Trophoblast cell (in vitro differentiated cells and primary cell): ENCODE results near the gene TVP23A. TPM values are rescaled to one million over a fixed set of nuclear protein-coding genes. Genes with fewer than 3 reads are reported as not detected.

Experiments used
- DNase-seq, 2 donors: peaks; one replicate each; pipeline ENCODE4 v3.0.0-alpha.2; 2016
- H2AFZ ChIP-seq: 2 replicates; pipeline ENCODE4 v1.6.1; 2013; ENCODE audit warnings: low read length, moderate library complexity, mild to moderate bottlenecking; ENCODE audit not compliant: insufficient read depth, poor library complexity
- H2AK5ac ChIP-seq: 2 replicates; pipeline ENCODE4 v1.6.1; 2013; ENCODE audit warnings: mild to moderate bottlenecking, low read length
- H2BK120ac ChIP-seq: 2 replicates; pipeline ENCODE4 v1.6.1; 2013; ENCODE audit warnings: low read length, mild to moderate bottlenecking, moderate library complexity; ENCODE audit not compliant: insufficient read depth, poor library complexity
- H2BK12ac ChIP-seq: 2 replicates; pipeline ENCODE4 v1.6.1; 2013; ENCODE audit warnings: mild to moderate bottlenecking, low read length, moderate library complexity
- H2BK5ac ChIP-seq: 2 replicates; pipeline ENCODE4 v1.6.1; 2013; ENCODE audit warnings: low read length, low read depth, moderate library complexity, mild to moderate bottlenecking; ENCODE audit not compliant: poor library complexity
- H3K14ac ChIP-seq: 2 replicates; pipeline ENCODE4 v1.6.1; 2013; ENCODE audit warnings: mild to moderate bottlenecking, low read length
- H3K18ac ChIP-seq: 2 replicates; pipeline ENCODE4 v1.6.1; 2013; ENCODE audit warnings: mild to moderate bottlenecking, low read length
- H3K23ac ChIP-seq: 2 replicates; pipeline ENCODE4 v1.6.1; 2013; ENCODE audit warnings: low read length
- H3K27ac ChIP-seq: 2 replicates; pipeline ENCODE4 v1.5.1; 2013; ENCODE audit warnings: low read depth, mild to moderate bottlenecking, inconsistent platforms, low read length, moderate library complexity
- H3K27me3 ChIP-seq: 2 replicates; pipeline ENCODE4 v1.6.1; 2013; ENCODE audit warnings: inconsistent platforms, mild to moderate bottlenecking, low read length, moderate library complexity; ENCODE audit not compliant: insufficient read depth
- H3K36me3 ChIP-seq, 2 experiments: 1 replicate in 1 of 2; 2 replicates in 1 of 2; pipeline ENCODE4 v1.6.1; 2013; ENCODE audit warnings: low read length in 2 of 2, mild to moderate bottlenecking in 2 of 2, moderate library complexity in 1 of 2; ENCODE audit not compliant: insufficient read depth in 2 of 2, control insufficient read depth in 1 of 2
- H3K4ac ChIP-seq: 2 replicates; pipeline ENCODE4 v1.6.1; 2013; ENCODE audit warnings: low read depth, mild to moderate bottlenecking, low read length, moderate library complexity
- H3K4me1 ChIP-seq, 2 experiments: 1 replicate in 1 of 2; 2 replicates in 1 of 2; pipeline ENCODE4 v1.6.1; 2013; ENCODE audit warnings: low read length in 2 of 2, mild to moderate bottlenecking in 2 of 2, moderate library complexity in 1 of 2; ENCODE audit not compliant: insufficient read depth in 2 of 2, control insufficient read depth in 1 of 2
- H3K4me2 ChIP-seq: 2 replicates; pipeline ENCODE4 v1.6.1; 2013; ENCODE audit warnings: inconsistent platforms, mild to moderate bottlenecking, low read length, moderate library complexity
- H3K4me3 ChIP-seq: 2 replicates; pipeline ENCODE4 v1.5.1; 2013; ENCODE audit warnings: mild to moderate bottlenecking, low read depth, low read length, inconsistent platforms
- H3K79me1 ChIP-seq: one replicate; pipeline ENCODE4 v1.6.1; 2013; ENCODE audit warnings: low read length
- H3K79me2 ChIP-seq: 2 replicates; pipeline ENCODE4 v1.6.1; 2013; ENCODE audit warnings: low read length, mild to moderate bottlenecking; ENCODE audit not compliant: control insufficient read depth, insufficient read depth, poor library complexity
- H3K9ac ChIP-seq: 2 replicates; pipeline ENCODE4 v1.6.1; 2013; ENCODE audit warnings: mild to moderate bottlenecking, low read length
- H3K9me3 ChIP-seq: 2 replicates; pipeline ENCODE4 v1.6.1; 2013; ENCODE audit warnings: low read depth, mild to moderate bottlenecking, control low read depth, inconsistent platforms, low read length; ENCODE audit not compliant: insufficient read depth
- H4K12ac ChIP-seq: 2 replicates; pipeline ENCODE4 v1.6.1; 2013; ENCODE audit warnings: low read depth, mild to moderate bottlenecking, low read length, moderate library complexity
- H4K8ac ChIP-seq: 2 replicates; pipeline ENCODE4 v1.6.1; 2013; ENCODE audit warnings: low read depth, mild to moderate bottlenecking, low read length, moderate library complexity
- H4K91ac ChIP-seq: one replicate; pipeline ENCODE4 v1.6.1; 2013; ENCODE audit warnings: low read depth, mild to moderate bottlenecking, low read length, moderate library complexity
- WGBS: extraction: QIAGEN DNeasy Blood & Tissue Kit; methylation state at CpG from one replicate; pipeline ENCODE4 v1.1.7; 2013; ENCODE audit warnings: missing lambda C conversion rate; ENCODE audit not compliant: insufficient read length, insufficient coverage; ENCODE audit errors: extremely low coverage; 5-methylcytosine and 5-hydroxymethylcytosine counted together
- polyA plus RNA-seq: library from polyadenylated mRNA; stranded (reverse); fragments of 200-250 nt; gene quantifications from 2 replicates; pipeline ENCODE4 v1.2.3, GENCODE V29; 2013

Gene TVP23A
- polyA plus RNA-seq, result 0.26 and 0.40 TPM in 2 replicates

- Histone ChIP-seq H3K18ac (no peak within 1 kb of the TSS), H4K8ac (peak within 1 kb of the TSS; percentile 70), H3K23ac (no peak within 1 kb of the TSS), H4K12ac (no peak within 1 kb of the TSS), H3K27ac (no peak within 1 kb of the TSS), H3K4me2 (peak within 1 kb of the TSS; percentile 72), H2AFZ (peak within 1 kb of the TSS; percentile 0), H3K9ac (no peak within 1 kb of the TSS), H3K9me3 (no peaks in the 10 kb centered on the region), H3K4me3 (peak within 1 kb of the TSS; percentile 43), H2BK120ac (no peak within 1 kb of the TSS), H3K36me3 (no peaks in the 10 kb centered on the region), H2AK5ac (no peak within 1 kb of the TSS), H3K79me2 (no peaks in the 10 kb centered on the region), H3K79me1 (no peaks in the 10 kb centered on the region), H2BK12ac (no peak within 1 kb of the TSS), H2BK5ac (no peak within 1 kb of the TSS), H3K14ac (no peak within 1 kb of the TSS), H3K4me1 (no peaks in the 10 kb centered on the region), H4K91ac (no peak within 1 kb of the TSS), H3K4ac (no peak within 1 kb of the TSS), H3K27me3 (peaks cover 7% of the 10 kb centered on the region)
- no CpG with 5 or more reads among the region's 64 CpGs for whole genome bisulfite sequencing
- DNase-seq, result no peak
Measured at GRCh38 chr16:10817963-10818941, at the start of gene TVP23A. TVP23A (minus strand) TSS chr16:10818794; CDS start chr16:10818493, 301 bp downstream.

- Histone ChIP-seq H3K27me3 (no peaks in the 10 kb centered on the region), H3K9me3 (no peaks in the 10 kb centered on the region), H3K4me1 (no peaks in the 10 kb centered on the region), H3K27ac (no peak overlapping the region), H4K12ac (no peak overlapping the region), H3K14ac (no peak overlapping the region), H3K4ac (no peak overlapping the region), H2AK5ac (no peak overlapping the region), H4K91ac (no peak overlapping the region), H3K4me2 (no peak overlapping the region), H3K36me3 (no peaks in the 10 kb centered on the region), H3K9ac (no peak overlapping the region), H4K8ac (no peak overlapping the region), H3K23ac (no peak overlapping the region), H2BK12ac (no peak overlapping the region), H2BK5ac (no peak overlapping the region), H2AFZ (no peak overlapping the region), H3K79me1 (no peaks in the 10 kb centered on the region), H3K79me2 (no peaks in the 10 kb centered on the region), H2BK120ac (no peak overlapping the region), H3K18ac (no peak overlapping the region), H3K4me3 (no peak overlapping the region)
- no CpG with 5 or more reads among the region's 6 CpGs for WGBS
- no peak for DNase-seq
Measured at GRCh38 chr16:10868104-10868595, 49.6 kb upstream of the TVP23A start.

GRCh38 chr16:10867199-10867598, 48.6 kb upstream of the TVP23A start:
- no peak overlapping the region for H3K9ac ChIP-seq
- WGBS, result no CpG with 5 or more reads among the region's 6 CpGs
- H3K4ac ChIP-seq, result no peak overlapping the region

GRCh38 chr16:10865991-10866966, 47.7 kb upstream of the TVP23A start:
- H3K9me3 ChIP-seq, result no peaks in the 10 kb centered on the region
- no peaks in the 10 kb centered on the region for H3K79me2 ChIP-seq
- no peak overlapping the region for H4K12ac ChIP-seq
- no peak for DNase-seq
- no peak overlapping the region for H3K18ac ChIP-seq
- no peak overlapping the region for H3K27ac ChIP-seq
- H3K9ac ChIP-seq, result no peak overlapping the region
- no peaks in the 10 kb centered on the region for H3K79me1 ChIP-seq
- H2BK12ac ChIP-seq, result no peak overlapping the region
- no peak overlapping the region for H3K4ac ChIP-seq
- no peaks in the 10 kb centered on the region for H3K36me3 ChIP-seq
- WGBS, result no CpG with 5 or more reads among the region's 13 CpGs
- H3K4me1 ChIP-seq, result no peaks in the 10 kb centered on the region
- H2BK5ac ChIP-seq, result no peak overlapping the region
- H3K14ac ChIP-seq, result no peak overlapping the region
- H4K91ac ChIP-seq, result no peak overlapping the region
- H2AK5ac ChIP-seq, result no peak overlapping the region
- H3K23ac ChIP-seq, result no peak overlapping the region
- H3K4me3 ChIP-seq, result no peak overlapping the region
- no peak overlapping the region for H2AFZ ChIP-seq
- H4K8ac ChIP-seq, result no peak overlapping the region
- no peak overlapping the region for H3K4me2 ChIP-seq
- H2BK120ac ChIP-seq, result no peak overlapping the region
- no peaks in the 10 kb centered on the region for H3K27me3 ChIP-seq

More at GRCh38 chr16:10867199-10867598, 48.6 kb upstream of the TVP23A start:
- no peaks in the 10 kb centered on the region for H3K79me1 ChIP-seq
- H2BK5ac ChIP-seq, result no peak overlapping the region
- H3K14ac ChIP-seq, result no peak overlapping the region
- H3K4me2 ChIP-seq, result no peak overlapping the region
- no peak overlapping the region for H2AFZ ChIP-seq
- no peak overlapping the region for H3K27ac ChIP-seq
- no peaks in the 10 kb centered on the region for H3K4me1 ChIP-seq
- no peak overlapping the region for H4K12ac ChIP-seq
- no peak overlapping the region for H3K18ac ChIP-seq
- DNase-seq, result no peak
- no peaks in the 10 kb centered on the region for H3K79me2 ChIP-seq
- no peak overlapping the region for H4K91ac ChIP-seq
- no peak overlapping the region for H2BK12ac ChIP-seq
- no peak overlapping the region for H4K8ac ChIP-seq
- no peak overlapping the region for H3K4me3 ChIP-seq
- no peaks in the 10 kb centered on the region for H3K27me3 ChIP-seq
- no peak overlapping the region for H2BK120ac ChIP-seq
- no peaks in the 10 kb centered on the region for H3K9me3 ChIP-seq
- no peak overlapping the region for H3K23ac ChIP-seq
- no peak overlapping the region for H2AK5ac ChIP-seq
- no peaks in the 10 kb centered on the region for H3K36me3 ChIP-seq
